ENCODE measurements around the gene COL13A1.

The COL13A1 gene

DNA sequence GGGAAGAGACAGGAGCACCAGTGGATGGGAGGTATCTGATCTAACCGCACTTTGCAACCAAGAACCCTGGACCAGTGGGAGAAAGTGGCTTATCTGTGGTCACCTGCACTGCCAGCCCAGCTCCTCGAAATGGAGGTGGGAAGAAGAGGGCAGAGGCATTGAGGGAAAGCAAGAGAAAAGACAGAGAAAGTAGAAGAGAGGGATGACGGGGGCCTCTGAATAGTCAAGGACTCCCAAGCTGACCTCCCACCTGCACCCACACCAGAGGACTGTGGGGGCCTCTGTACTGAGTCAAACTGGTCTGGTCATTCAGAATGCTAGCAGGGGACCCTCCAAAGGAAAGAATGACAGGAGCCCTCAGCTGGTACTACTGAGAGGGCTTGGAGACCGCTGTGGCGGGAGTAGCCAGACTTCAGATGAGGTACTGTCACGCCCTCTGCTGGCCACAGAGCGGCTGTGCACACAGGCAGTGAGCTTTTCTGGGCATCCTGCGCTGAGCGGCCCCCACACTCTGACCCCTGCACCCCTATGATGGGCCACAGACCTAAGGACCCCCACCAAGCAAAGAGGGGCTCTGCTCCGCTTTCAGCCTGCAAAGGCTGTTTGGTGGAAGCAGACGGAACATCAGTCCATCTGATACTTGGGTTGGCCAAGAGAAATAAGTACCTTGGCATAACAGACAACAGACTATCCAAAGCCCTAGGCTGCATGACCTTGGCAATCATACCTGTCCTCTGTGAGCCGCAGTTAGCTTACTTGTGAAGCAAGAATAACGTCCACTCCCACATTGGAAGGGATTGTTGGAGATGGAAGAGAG lies 112.9 kb downstream of the COL13A1 start:
- DNase-seq = peak; percentile 43 to 45

DNA sequence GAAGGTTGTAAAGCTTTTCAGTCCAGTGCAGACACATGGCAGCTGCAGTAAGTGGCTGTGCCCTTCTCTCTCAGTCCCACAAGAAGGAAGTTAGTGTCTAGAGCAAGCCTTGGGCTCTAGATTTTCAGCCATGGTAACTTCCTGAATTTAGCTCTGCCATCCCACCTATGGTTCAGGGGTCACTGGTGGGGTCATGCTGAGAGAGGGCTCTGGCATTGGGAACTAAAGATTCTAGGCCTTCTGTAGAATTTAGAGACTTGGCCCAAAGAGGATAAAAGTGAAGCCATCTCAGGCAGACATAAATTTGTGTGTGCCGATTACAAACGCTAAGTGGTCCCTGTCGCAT lies 113.5 kb downstream of the COL13A1 start:
- DNase-seq = no peak

DNA sequence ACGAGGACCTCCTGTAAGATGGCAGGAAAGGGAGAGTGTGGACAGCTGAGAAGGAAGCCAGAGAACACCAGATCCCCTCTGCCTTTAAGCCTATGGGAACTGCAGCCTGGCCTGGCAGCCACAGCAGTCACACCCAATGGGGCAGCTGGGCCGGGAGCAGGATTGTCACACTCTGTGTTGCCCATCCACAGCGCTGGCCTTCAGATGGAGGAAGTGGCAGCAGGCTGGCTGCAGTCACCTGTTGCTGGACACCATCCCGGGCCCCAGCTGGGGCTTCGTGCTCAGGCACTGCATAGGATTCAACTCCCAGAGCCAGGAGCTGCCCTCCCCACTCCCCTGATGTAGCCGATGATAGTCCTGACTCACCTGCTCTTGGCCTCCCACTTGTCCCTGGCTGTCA lies 114.4 kb downstream of the COL13A1 start:
- no peak for DNase-seq

DNA sequence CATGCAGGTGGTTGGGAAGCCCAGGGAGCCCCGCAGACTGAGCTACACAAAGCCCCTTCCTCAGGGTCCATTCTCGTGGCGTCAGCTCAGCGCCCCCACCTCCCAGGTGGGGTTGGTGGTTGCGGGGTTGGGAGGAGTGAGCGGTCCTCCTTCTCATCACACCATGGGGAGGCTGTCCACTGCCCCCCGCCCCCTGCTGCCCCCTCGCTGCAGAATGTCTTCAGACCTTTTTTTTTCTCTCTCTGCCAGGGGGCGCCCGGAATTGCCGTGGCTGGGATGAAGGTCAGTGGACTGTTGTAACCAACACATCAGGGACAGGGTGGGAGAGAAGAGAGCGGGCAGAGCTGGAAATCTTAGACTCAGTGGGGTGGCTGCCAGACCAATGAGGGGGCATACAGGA lies 116.3 kb downstream of the COL13A1 start:
- DNase-seq = no peak

DNA sequence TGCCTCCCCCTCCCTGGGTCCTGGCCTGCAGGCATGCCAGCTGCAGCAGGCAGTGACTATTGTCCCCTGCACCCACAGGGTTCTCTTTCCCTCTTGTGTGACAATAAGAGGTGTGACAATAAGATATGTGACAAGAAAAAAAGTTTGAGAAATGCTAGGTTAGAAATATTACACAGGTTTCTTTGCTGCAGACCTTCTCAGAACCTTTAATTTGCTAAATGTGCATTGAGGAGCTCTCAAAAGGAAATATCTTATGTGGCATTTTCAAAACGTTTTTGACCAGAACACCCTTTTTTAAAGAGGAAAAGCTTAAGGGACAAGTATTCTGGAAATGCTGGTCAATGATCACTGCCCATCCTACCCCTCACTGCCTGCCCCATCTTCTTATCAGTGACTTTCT lies 117.5 kb downstream of the COL13A1 start:
- DNase-seq = no peak

DNA sequence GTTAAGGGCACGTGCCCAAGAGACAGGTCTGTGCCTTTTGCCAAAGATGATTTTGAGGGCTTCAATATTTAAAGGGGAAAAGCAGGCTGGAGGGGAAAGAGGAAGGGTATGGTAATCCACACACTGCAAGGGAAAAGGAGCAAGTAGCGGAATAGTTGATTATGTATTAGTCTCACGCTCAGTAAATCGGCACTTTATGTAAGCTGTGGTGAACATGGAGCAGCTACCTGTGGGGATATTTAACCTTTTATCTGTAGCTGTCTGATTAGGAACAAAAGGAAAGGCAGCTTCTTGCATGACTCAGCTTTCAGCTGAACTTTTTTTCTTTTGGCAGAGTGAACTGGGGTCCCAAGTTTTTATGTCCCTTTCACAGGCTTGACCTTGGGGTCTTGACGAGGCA lies 123.4 kb downstream of the COL13A1 start:
- no peak for DNase-seq

DNA sequence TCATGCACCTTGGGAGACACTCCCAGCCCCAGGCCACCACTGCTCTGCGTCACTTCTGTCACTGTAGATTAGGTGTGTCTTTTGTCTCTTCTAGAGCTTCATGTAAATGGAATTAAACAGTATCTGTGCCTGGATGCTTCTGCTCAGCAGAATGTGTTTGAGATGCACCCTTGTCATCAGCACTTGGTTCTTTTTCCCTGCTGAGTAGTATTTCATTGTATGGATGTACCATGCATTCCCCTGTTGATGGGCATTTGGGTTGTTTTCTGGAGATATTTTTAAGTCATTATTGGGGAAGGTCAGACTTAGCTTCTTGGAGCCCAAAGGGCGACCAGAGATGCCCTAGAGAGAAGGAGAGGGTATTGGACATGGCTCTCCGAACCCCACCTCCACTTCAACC lies 126.6 kb downstream of the COL13A1 start:
- DNase-seq = no peak

DNA sequence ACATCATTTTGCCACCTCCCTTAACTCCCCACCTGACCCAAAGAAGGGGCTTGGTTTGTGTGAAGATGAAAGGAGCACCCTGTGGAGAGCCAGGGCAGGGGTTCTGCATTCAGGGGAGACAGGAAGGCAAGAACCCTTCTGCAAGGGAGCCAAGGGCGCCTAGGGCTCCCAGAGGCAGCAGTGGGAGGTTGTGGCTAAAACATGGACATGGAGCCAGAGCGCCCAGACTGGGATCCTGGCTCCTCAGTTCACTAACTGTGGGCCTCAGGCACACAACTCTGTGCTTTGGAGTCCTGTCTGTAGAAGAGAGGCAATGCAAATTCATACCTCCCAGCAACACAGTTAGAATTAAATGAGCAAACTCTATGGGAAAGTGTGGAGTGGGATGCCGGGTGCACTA lies 127.9 kb downstream of the COL13A1 start:
- DNase-seq = no peak

DNA sequence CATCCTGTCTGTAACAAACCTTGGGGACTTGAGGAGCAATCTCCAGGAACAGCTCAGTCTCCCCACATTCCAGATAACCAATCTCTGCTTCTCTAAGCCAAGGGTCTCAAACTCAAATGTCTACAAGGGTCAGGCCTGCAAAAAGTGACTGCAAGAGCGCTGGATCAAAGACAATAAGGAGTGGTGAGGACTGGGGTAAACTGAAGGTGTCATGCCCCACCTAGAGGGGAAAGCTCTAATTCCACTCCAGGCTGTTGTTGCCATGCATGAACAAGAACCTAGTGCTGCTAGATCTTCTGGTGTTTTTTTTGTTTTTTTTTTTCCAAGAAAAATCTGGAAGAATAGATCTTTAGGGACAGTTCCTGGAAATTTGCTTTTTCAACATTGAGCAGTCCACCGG lies 133.1 kb downstream of the COL13A1 start:
- no peak for DNase-seq

DNA sequence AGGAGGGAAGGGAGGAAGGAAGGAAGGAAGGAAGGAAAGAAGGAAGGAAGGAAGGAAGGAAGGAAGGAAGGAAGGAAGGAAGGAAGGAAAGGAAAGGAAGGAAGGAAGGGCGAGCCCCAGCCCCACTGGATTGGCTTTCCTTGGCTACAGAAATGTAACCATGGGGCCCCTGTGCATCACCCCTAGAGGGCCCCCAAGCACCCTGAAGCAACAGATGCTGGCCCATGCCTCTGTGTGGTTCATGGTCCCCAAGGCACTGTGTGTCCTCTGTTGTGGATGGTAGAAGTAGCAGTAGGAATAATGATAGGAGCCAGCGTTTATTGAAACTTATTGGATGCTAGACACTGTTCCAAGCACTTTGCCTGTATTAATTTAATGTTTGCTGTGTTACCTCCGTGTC lies 134.4 kb downstream of the COL13A1 start:
- DNase-seq = no peak

DNA sequence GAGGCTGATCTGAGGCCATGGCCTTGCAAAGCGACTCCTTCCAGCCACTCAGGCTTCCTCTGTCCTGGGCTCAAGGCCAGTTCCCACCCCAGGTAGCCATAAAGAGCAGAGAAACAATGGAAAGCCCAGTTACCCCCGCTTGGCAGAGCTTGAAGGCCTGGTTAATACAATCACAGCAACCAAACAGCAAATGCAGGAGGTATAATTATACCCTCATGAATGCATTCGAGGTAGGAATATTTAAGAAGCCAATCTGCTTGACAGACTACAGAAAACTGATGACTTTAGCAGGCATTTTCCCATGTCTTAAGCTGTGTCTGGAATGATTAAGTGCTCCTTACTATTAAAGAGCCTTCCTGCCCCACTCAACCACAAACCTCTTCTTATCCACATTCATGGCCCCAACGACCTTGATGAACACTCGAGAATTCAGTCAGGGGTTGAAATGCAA lies 136.9 kb downstream of the COL13A1 start:
- no peak for DNase-seq

DNA sequence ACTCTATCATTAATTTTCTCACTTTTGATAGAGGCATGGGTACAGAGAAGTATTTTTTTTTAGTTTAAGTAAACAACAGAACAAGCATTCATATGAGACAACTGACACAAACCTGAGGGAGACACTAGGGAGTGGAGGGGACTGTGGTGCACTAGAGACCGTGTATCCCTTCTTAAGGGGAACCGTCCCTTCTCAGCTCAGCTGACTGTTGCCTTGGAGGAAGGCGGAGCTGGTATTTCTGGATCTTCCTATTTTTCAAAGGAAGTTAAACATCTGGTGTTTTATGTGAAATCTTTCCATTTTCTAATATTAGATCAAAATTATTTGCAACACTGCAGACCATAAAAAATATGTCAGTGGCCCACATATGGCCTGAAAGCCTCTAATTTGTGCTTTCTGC lies 137.4 kb downstream of the COL13A1 start:
- DNase-seq = no peak

DNA sequence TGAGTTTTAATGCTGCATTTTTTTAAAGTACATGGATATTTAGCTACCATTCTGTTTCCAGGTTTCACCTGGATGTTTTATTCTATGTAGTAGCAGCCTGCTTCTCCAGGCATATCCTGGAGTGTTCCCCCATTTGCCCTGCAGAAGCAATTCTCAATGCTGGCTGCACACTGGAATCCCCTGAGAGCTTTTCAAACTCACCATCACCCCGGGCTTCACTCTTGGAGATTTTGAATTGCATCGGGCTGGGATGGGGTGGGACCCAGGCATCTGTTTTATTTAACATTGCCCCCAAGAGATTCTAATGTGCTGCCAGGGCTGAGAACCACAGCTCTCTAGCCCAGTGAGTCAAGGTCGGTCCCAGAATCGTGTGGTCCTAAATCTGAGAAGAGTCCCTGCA lies 137.8 kb downstream of the COL13A1 start:
- DNase-seq = no peak

DNA sequence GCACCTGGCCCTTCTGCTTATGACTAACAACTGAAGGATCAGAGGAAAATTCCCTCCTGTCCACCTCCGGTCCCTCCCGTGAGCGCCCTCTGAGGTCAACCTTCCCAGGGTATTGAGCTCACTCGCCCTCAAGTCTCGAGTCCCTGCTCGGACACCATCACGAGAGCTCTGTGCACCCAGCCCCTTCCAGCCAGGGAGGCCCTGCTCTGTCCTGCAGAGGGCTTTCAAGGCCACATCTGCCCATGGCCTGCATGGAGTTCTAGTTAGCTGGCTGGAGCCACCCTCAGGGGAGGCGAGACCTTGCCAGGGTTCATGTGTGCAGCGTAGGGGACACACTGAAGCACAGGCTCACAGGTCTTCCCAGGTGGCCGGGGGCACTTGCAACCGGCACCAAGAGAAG lies 140.0 kb downstream of the COL13A1 start:
- no peak for DNase-seq

DNA sequence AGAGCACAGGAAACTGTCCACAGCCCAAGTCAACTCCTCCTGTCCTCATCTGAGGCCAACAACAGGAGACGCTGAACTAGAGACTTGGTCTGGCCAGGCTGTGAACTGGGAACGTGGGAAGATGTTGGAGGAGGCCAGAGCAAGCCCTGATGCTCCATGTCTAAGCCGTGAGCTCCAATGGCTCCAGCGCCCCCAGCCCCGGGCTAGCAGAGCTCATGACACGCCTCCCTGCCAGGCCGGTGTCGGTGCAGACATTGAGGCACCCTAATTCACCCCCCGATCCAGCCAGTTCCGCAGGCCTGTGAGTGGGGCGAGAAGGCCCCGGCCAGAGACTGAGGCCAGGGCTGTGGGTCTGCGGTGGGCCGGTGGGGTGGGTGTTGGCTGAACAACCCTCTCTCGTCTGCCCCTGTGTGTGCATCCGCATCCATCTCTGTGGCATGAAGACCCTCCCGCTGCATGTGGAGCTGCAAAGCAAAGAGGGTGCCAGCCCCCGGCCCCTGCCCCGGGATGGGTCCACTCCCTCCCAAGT lies 141.7 kb downstream of the COL13A1 start:
- no peak for DNase-seq

DNA sequence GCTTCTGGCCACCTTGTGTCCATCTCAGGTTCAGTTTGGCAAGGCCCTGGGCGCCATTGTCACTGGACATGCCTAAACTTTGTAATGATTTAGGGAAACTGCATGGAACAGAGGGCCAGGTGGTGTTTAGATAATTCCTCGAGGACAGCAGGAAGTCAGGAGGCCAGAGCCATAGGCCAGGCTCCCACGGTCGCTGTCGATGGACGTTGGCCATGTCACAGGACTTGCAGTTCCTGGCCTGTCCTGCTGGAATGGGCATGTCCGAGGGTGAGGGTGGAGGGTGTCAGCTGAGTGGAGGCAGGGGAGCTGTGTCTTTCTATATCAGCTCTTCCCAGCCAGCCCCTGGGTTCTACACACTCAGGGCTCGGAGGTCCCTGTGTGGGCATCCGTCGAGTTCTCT lies 143.1 kb downstream of the COL13A1 start:
- no peak for DNase-seq

DNA sequence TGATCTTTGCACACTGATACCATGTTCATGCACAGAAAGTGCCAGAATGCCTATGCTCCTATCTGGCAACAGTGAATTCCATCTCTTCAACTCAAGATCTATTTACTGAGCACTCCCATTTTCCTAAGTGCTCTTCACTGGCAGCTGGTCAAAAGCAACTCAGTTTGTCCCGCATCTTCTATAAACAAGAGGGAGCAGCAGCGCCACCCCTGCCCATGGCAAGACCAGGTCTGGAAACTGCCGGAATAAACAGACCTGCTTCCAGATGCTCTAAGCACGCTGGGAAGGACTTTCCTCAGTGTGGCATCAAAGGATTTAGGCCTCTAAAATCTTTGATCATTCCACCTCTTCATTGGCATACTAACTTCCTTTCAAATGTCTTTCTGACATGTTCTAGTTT lies 146.6 kb downstream of the COL13A1 start:
- DNase-seq = no peak

DNA sequence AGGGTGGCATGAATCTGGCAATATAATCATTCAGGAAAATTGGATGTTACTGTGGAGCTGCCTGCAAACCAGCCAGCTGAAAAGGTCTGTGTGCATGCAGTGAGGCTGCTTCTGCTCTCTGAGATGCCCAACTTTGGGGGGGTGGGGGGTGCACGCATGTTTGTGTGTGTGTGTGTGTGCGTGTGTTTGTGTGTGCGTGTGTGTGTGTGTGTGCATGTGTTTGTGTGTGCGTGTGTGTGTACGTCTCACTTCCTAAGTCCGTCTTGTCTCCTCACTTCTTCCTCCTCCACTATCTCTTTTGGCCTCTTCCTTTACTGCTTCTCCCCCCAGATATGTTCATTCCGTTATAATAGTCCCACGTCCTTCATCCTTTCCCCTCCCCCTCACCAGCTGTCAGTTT lies 148.1 kb downstream of the COL13A1 start:
- no peak for DNase-seq

DNA sequence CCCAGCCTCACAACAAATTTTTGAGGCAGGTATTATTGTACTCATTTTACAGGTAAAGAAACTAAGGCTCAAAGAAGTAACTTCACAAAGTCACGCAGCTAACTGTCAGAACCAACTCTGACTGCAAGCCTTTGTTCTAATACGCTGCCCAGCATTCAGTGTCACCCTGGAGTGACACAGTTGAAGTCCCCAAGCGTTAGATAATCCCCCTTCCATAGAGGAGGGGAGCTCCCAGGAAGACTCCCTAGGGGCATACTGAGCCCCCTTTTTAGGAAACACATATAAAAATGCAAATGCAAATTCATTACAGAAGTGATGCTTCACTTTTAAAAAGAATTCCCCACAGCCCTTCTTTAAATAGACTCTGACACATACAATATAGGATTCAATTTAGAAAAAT lies 150.0 kb downstream of the COL13A1 start:
- no peak for DNase-seq

DNA sequence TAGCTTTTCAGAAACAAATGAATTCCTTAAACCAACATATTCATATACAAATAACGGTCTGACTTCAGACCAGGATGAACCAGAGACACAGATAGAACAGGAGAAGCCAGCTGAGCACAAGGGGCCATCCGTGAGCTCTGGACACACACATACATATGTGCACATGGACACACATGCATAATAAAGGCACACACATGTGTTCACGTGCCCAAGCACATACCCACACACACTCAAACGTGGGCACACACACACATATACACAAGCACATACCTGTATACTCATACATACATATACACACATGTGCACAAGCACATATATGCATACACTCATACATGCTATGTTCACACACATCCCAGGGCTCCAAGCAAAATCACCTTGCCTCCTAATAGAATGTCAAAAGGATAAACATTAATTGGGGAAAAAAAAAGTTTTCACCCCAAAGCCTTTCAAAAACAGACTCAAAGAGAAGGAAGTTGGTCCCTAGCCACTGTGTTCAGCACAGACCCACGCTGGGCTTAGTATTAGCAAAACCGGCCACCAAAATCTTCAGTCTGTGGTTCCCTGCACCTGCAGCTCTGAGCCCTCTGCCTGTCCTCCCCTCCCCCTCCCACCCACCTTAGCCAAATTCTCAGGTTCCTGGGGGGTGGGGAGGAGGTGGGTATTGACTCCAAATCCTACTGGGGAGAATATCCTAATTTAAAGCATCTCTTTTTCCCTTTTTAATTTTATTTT lies 150.5 kb downstream of the COL13A1 start:
- DNase-seq = no peak

DNA sequence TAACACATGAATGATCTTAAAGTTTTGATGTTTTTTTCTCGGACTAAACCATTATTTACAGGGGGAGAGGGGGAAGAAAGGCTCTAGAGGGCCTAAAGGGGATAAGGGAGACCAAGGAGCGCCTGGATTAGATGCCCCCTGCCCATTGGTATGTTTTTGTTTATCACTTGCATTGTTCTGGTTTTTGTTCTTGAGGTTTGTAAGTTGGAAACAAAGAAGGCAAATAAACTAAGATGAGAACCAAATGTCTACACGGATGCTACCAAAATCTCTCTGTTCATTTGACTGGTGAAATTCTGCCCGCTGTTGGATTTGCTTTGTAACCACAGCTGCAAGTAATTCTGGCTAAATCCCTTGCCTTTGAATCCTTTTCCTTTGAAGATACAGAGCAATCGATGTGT lies 151.1 kb downstream of the COL13A1 start:
- DNase-seq = no peak

DNA sequence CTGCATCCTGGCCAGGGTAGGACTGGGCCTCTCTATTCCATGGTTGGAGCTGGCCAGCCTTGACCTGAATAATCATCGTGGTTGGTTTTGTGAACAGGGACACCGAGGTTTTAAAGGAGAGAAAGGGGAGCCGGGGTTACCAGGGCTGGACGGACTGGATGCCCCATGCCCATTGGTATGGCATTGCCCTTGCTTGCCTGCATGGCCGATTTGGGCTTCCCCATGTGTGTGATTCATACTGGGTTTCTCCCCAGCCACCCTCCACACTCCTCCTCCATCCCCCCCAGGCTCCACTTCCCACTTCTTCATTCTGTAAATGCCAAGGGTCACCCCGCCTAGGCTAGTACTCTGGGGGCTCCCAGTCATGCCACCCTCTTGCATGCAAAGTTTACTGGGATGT lies 152.1 kb downstream of the COL13A1 start:
- no peak for DNase-seq

DNA sequence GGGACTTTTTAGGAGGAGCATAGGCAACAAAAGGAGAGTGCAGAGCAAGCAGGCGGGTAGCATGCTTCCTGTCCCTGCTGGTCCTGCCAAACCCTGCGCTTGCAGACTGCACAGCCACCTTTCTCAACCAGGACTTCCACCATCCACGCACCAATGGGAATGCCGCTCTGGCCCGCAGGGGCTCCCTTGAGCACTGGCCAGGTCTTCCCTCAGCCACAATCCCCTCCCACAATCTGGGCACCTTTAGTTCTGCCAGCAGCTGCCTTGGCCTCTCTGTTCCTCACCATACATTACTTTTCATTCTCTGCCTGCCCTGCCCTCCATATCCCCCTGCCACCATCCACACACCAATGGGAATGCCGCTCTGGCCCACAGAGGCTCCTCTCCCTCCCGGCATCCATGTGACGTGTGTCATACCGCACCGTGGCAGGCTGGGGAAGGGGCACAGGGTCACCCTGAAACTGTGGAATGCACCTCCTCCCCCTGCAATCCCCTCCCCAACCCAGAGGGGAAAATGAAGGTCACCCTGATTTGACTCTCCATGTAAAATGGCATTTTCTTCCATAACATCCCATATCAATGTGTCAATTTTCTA lies 153.6 kb downstream of the COL13A1 start:
- DNase-seq = no peak
